CD4-positive, alpha-beta T cell (primary cell): ENCODE results near the gene ERMAP. TPM values are rescaled to one million over a fixed set of nuclear protein-coding genes. Genes with fewer than 3 reads are reported as not detected.

ENCODE experiments used
- ATAC-seq: fragments of 200-7000 bp; cut with Tn5 transposase; one replicate; pipeline ENCODE4 v1.10.0; 2022; ENCODE audit warnings: mild to moderate bottlenecking; ENCODE audit not compliant: poor library complexity
- CTCF ChIA-PET: fragments of 350-600 bp; sonication (Branson Sonifier 250); formaldehyde crosslinking; loops from one replicate; lab custom pipeline; 2021; ENCODE audit warnings: antibody characterized with exemption, inconsistent platforms; lab: Charles Lee
- POLR2A ChIA-PET: fragments of 350-600 bp; sonication (Branson Sonifier 250); formaldehyde crosslinking; loops from one replicate; lab custom pipeline; 2021; ENCODE audit warnings: antibody characterized with exemption, inconsistent platforms; lab: Charles Lee
- DNase-seq, 14 experiments: peaks; one replicate each; pipeline ENCODE4 v3.0.0-alpha.2; 2013 to 2020; ENCODE audit warnings: mixed read lengths in 2 of 14
- H3K27ac ChIP-seq, 2 donors: one replicate each; pipeline versions ENCODE4 v1.5.1 to v1.7.0; 2013; ENCODE audit warnings: low read length in 2 of 2, low read depth in 1 of 2, mild to moderate bottlenecking in 1 of 2
- H3K27me3 ChIP-seq, 2 experiments: 1 replicate in 1 of 2; 2 replicates in 1 of 2; pipeline versions ENCODE4 v1.6.1 to v1.7.0; 2013; ENCODE audit warnings: low read length in 2 of 2, control low read depth in 1 of 2, mild to moderate bottlenecking in 1 of 2, moderate library complexity in 1 of 2; ENCODE audit not compliant: insufficient read depth in 2 of 2, control insufficient read depth in 1 of 2
- H3K36me3 ChIP-seq: one replicate; pipeline ENCODE4 v1.6.1; 2013; ENCODE audit warnings: low read length, control low read depth; ENCODE audit not compliant: insufficient read depth
- H3K4me1 ChIP-seq: one replicate; pipeline ENCODE4 v1.6.1; 2013; ENCODE audit warnings: low read length, control low read depth; ENCODE audit not compliant: insufficient read depth
- H3K4me3 ChIP-seq: one replicate; pipeline ENCODE4 v1.5.1; 2013; ENCODE audit warnings: mild to moderate bottlenecking, low read length, moderate library complexity
- H3K9me3 ChIP-seq, 2 experiments: 1 replicate in 1 of 2; 2 replicates in 1 of 2; pipeline versions ENCODE4 v1.6.1 to v1.7.0; 2013; ENCODE audit warnings: low read length in 2 of 2, mild to moderate bottlenecking in 2 of 2, control low read depth in 1 of 2, moderate library complexity in 1 of 2; ENCODE audit not compliant: control insufficient read depth in 1 of 2, insufficient read depth in 1 of 2
- H3K27ac Mint-ChIP-seq: one replicate; pipeline ENCODE4 v1.8.0; 2020; ENCODE audit warnings: mixed read lengths
- H3K27me3 Mint-ChIP-seq: one replicate; pipeline ENCODE4 v1.8.0; 2021; ENCODE audit warnings: mixed read lengths
- H3K36me3 Mint-ChIP-seq: one replicate; pipeline ENCODE4 v1.8.0; 2021; ENCODE audit warnings: low read depth, mixed read lengths
- H3K4me1 Mint-ChIP-seq: one replicate; pipeline ENCODE4 v1.8.0; 2021; ENCODE audit warnings: low read depth, mixed read lengths
- H3K4me3 Mint-ChIP-seq: one replicate; pipeline ENCODE4 v1.8.0; 2020; ENCODE audit warnings: mild to moderate bottlenecking, mixed read lengths
- H3K9me3 Mint-ChIP-seq: one replicate; pipeline ENCODE4 v1.8.0; 2020; ENCODE audit warnings: mixed read lengths
- intact Hi-C, 2 experiments: fragments of 100-400 bp; cut with DNase I in 1 of 2; cut with micrococcal nuclease in 1 of 2; formaldehyde crosslinking; loops; one replicate each; pipeline versions ENCODE4 v1.15.1 to v1.9.0; 2023 to 2025; cut with DNase I, micrococcal nuclease
- total RNA-seq, 174 experiments: library from RNA in 2 of 174; stranded (reverse) in 2 of 174; gene quantifications; one replicate each; pipeline ENCODE4 v1.2.3 and lab custom pipeline; 2021 to 2026
- TF ChIP-seq, protein P1 (sequence below): fragments of 200-600 bp; IDR thresholded peaks from one replicate; pipeline ENCODE4 v1.8.0; 2022; ENCODE audit warnings: antibody characterized with exemption, mild to moderate bottlenecking

ERMAP gene
- total RNA-seq, 2 experiments from 2014 or later = 4.4 to 5.0 TPM

DNA sequence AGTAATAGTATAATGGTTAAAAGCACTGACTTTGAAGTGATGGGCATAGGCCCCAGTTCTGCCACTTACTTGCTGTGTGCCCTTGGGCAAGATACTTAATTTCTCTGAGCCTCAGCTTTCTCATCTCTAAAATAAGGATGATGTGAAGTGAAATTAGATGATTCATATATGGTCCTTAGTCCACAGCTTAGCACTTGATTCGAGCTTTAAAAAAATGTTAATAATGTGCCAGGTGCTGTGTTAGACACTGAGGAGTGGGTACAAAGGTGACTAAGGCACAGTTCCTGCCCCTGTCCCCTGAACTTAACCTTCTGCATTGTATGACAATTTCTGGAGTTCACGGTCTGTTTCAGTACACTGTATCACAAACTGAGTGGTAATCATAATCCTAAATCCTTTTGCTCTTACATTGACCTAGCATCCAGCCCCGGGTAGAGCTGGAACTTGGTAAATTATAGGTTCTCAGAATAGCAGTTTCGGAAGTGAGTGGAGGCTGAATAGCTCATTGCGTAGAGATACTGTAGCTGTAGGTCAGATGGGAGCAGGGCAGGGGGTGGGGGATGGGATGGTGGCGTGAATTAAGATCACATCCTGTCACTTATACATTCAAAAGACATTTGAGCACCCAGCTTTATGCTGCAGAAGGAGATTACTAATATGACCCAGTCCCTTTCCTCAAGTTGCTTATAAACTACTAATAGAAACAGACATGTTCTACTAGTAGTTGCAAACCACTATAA, 31.0 kb downstream of the ERMAP start:
- Histone ChIP-seq H3K9me3 (peaks cover 0 to 7% of the 10 kb centered on the region in 2 experiments), H3K36me3 (peaks cover 21% of the 10 kb centered on the region), H3K4me1 (peaks cover 19% of the 10 kb centered on the region), H3K27me3 (no peaks in the 10 kb centered on the region), H3K4me3 (no peak overlapping the region), H3K27ac (no peak overlapping the region)
- Mint-ChIP-seq H3K4me1 (peaks cover 38% of the 10 kb centered on the region), H3K27ac (peak overlapping the region; percentile 67), H3K36me3 (peaks cover 55% of the 10 kb centered on the region), H3K4me3 (peak overlapping the region; percentile 94), H3K27me3 (no peaks in the 10 kb centered on the region), H3K9me3 (peaks cover 2% of the 10 kb centered on the region)
- TF ChIP-seq, protein P1, sequence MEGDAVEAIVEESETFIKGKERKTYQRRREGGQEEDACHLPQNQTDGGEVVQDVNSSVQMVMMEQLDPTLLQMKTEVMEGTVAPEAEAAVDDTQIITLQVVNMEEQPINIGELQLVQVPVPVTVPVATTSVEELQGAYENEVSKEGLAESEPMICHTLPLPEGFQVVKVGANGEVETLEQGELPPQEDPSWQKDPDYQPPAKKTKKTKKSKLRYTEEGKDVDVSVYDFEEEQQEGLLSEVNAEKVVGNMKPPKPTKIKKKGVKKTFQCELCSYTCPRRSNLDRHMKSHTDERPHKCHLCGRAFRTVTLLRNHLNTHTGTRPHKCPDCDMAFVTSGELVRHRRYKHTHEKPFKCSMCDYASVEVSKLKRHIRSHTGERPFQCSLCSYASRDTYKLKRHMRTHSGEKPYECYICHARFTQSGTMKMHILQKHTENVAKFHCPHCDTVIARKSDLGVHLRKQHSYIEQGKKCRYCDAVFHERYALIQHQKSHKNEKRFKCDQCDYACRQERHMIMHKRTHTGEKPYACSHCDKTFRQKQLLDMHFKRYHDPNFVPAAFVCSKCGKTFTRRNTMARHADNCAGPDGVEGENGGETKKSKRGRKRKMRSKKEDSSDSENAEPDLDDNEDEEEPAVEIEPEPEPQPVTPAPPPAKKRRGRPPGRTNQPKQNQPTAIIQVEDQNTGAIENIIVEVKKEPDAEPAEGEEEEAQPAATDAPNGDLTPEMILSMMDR = no peak
- DNase-seq (peak in 3 of 14 experiments; percentile 4 to 6 (median 5)), ATAC-seq (no peak)
- intact Hi-C loops = loop anchor here (2.0 to 10.0 kb wide), 6 partner anchors 31 to 507 kb away; partner anchors contain the start of genes C1orf50 (in 2 of the 2), P3H1 (in 2 of the 2), CCDC30 (in 1 of the 2) and CDC20 (in 1 of the 2)
- ChIA-PET CTCF (interaction anchor here (1.4 to 2.6 kb wide), 4 partner anchors 10 to 226 kb away, joined by 3 to 20 read pairs (median 8); partner anchors contain the start of genes ERMAP and SVBP), POLR2A (interaction anchor here (1.4 to 2.4 kb wide), 2 partner anchors 31 to 81 kb away, joined by 3 to 53 read pairs; partner anchors contain the start of genes C1orf50, ERMAP, P3H1 and SVBP)

DNA sequence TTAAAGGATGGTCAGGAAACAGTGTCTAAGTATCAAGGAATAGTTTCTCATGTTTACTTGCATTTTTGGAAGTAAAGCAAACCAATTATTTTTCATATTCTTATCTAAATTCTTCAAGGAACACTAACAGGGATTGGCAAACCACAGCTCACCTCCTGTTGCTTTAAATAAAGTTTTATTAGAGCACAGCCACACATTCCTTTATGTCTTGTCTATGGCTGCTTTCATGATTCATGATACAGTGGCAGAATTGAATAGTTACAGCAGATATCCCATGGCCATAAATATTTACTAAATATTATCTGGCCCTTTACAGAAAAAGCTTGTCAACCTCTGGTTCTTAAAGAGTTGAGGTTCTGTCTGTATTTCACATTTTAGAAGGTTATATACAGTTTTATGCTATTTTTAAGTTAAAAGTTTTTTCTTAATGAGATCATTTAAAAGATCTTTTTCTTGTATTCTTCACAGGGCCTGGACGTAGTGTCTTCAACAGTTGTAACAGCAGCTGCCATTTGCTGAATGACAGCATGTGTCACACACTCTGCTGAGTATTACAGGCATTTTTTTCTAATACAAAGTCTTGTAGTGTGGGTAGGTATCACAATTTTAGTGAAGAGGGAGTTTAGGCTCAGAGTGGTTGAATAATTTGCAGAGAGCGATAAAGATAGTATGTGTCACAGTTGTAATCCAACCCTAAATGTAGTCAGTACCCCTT, 32.1 kb downstream of the ERMAP start:
- Mint-ChIP-seq H3K36me3 (peaks cover 62% of the 10 kb centered on the region), H3K27ac (peak overlapping the region; percentile 40), H3K27me3 (no peaks in the 10 kb centered on the region), H3K9me3 (peaks cover 2% of the 10 kb centered on the region), H3K4me3 (peak overlapping the region; percentile 8), H3K4me1 (peaks cover 38% of the 10 kb centered on the region)
- Histone ChIP-seq H3K36me3 (peaks cover 21% of the 10 kb centered on the region), H3K9me3 (peaks cover 0 to 7% of the 10 kb centered on the region in 2 experiments), H3K4me3 (no peak overlapping the region), H3K4me1 (peaks cover 19% of the 10 kb centered on the region), H3K27me3 (no peaks in the 10 kb centered on the region), H3K27ac (no peak overlapping the region)
- intact Hi-C loops = loop anchor here in 1 of 2 experiments (5.0 to 10.0 kb wide), 4 partner anchors 82 to 506 kb away; partner anchors contain the start of genes C1orf50, CCDC30, CDC20 and CFAP57
- ChIA-PET CTCF (interaction anchor here (0.7 to 1.6 kb wide), 3 partner anchors 32 to 225 kb away, joined by 3 to 6 read pairs (median 3); partner anchors contain the start of genes ERMAP and SVBP), POLR2A (no interaction called here)
- DNase-seq (no peak), ATAC-seq (no peak)
- TF ChIP-seq, protein P1 = no peak

DNA sequence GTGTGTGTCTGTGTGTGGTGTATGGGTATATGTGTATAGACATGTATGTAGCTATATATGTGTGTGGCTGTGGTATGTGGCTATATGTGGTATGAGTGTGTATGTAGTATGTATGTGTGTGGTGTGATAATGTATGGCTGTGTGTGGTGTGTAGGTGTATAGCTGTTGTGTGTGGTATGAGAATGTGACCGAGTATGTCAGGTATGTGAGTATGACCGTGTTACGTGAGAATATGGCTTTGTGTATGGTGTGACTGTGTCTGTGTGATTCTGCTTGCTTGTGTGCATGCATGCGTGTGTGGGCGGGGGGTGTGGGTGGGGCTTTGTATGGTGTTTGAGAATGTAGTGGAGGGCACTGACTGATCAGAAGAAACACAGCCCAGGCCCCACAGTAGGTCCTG, 33.0 kb downstream of the ERMAP start:
- H3K27me3 Mint-ChIP-seq = no peaks in the 10 kb centered on the region
- CTCF ChIA-PET = no interaction called here
- POLR2A ChIA-PET = no interaction called here
- peaks cover 2% of the 10 kb centered on the region for H3K9me3 Mint-ChIP-seq
- intact Hi-C loops = loop anchor here in 1 of 2 experiments (5.0 to 10.0 kb wide), 4 partner anchors 83 to 505 kb away; partner anchors contain the start of genes C1orf50, CCDC30, CDC20 and CFAP57
- peaks cover 38% of the 10 kb centered on the region for H3K4me1 Mint-ChIP-seq
- no peak overlapping the region for H3K4me3 Mint-ChIP-seq
- Histone ChIP-seq H3K4me3 (no peak overlapping the region), H3K27me3 (no peaks in the 10 kb centered on the region), H3K4me1 (peaks cover 19% of the 10 kb centered on the region), H3K9me3 (peaks cover 0 to 7% of the 10 kb centered on the region in 2 experiments), H3K36me3 (peaks cover 21% of the 10 kb centered on the region), H3K27ac (no peak overlapping the region)
- TF ChIP-seq, protein P1 = no peak
- peaks cover 62% of the 10 kb centered on the region for H3K36me3 Mint-ChIP-seq
- no peak for DNase-seq
- no peak for ATAC-seq
- no peak overlapping the region for H3K27ac Mint-ChIP-seq
